BE2C (cell line): ENCODE data around the gene SNX30.

Experiments
- DNase-seq: peaks from one replicate; pipeline ENCODE4 v3.0.0-alpha.2; 2020
- H3K27me3 ChIP-seq: fragments of 250-450 bp; sonication (Bioruptor Pico); 2 replicates; pipeline ENCODE4 v1.5.1; 2020; ENCODE audit warnings: mild to moderate bottlenecking
- H3K36me3 ChIP-seq: fragments of 250-450 bp; sonication (Bioruptor Pico); 2 replicates; pipeline ENCODE4 v1.5.1; 2020; ENCODE audit warnings: mild to moderate bottlenecking
- H3K4me1 ChIP-seq: fragments of 250-450 bp; sonication (Bioruptor Pico); 2 replicates; pipeline ENCODE4 v1.5.1; 2020
- H3K4me3 ChIP-seq: 2 replicates; pipeline ENCODE4 v1.5.1; 2011; ENCODE audit warnings: low read depth, low read length
- H3K9me3 ChIP-seq: fragments of 250-450 bp; sonication (Bioruptor Pico); 2 replicates; pipeline ENCODE4 v1.5.1; 2020
- CTCF ChIP-seq: IDR thresholded peaks from 2 replicates; pipeline ENCODE4 v1.5.1; 2012; ENCODE audit warnings: mild to moderate bottlenecking, low read depth, low read length

SNX30 gene

GRCh38 chr9:112896131-112896530 is 145.6 kb downstream of the SNX30 start:
- DNase-seq, result no peak
- H3K27me3 ChIP-seq, result no peaks in the 10 kb centered on the region; the same call in 1 of the 2 replicates
- no peaks in the 10 kb centered on the region for H3K4me1 ChIP-seq
- no peaks in the 10 kb centered on the region for H3K9me3 ChIP-seq
- no peaks in the 10 kb centered on the region for H3K36me3 ChIP-seq
- no peak for TF ChIP-seq CTCF
- H3K4me3 ChIP-seq, result no peak overlapping the region

- H3K4me1 ChIP-seq, result no peaks in the 10 kb centered on the region
- H3K36me3 ChIP-seq, result no peaks in the 10 kb centered on the region
- H3K27me3 ChIP-seq, result no peaks in the 10 kb centered on the region; the same call in 1 of the 2 replicates
- TF ChIP-seq CTCF, result no peak
- H3K9me3 ChIP-seq, result no peaks in the 10 kb centered on the region
- H3K4me3 ChIP-seq, result no peak overlapping the region
- no peak for DNase-seq
Measured at GRCh38 chr9:112898872-112899311, 148.3 kb downstream of the SNX30 start.

GRCh38 chr9:112900488-112900887 is 149.9 kb downstream of the SNX30 start:
- no peaks in the 10 kb centered on the region for H3K36me3 ChIP-seq
- H3K4me1 ChIP-seq, result no peaks in the 10 kb centered on the region
- TF ChIP-seq CTCF, result no peak
- H3K4me3 ChIP-seq, result no peak overlapping the region
- H3K9me3 ChIP-seq, result no peaks in the 10 kb centered on the region
- DNase-seq, result no peak
- no peaks in the 10 kb centered on the region; the same call in 1 of the 2 replicates for H3K27me3 ChIP-seq

GRCh38 chr9:112900901-112901300 is 150.3 kb downstream of the SNX30 start:
- Histone ChIP-seq H3K9me3 (no peaks in the 10 kb centered on the region), H3K36me3 (no peaks in the 10 kb centered on the region), H3K4me3 (no peak overlapping the region), H3K4me1 (no peaks in the 10 kb centered on the region), H3K27me3 (no peaks in the 10 kb centered on the region; the same call in 1 of the 2 replicates)
- TF ChIP-seq CTCF, result no peak
- no peak for DNase-seq

GRCh38 chr9:112905084-112905483 is 154.5 kb downstream of the SNX30 start:
- Histone ChIP-seq H3K4me3 (no peak overlapping the region), H3K36me3 (no peaks in the 10 kb centered on the region)
- no peak for TF ChIP-seq CTCF

GRCh38 chr9:112911736-112912135 is 161.2 kb downstream of the SNX30 start:
- Histone ChIP-seq H3K36me3 (no peaks in the 10 kb centered on the region), H3K27me3 (0 out of 2 replicates have a peak, but pooled peaks cover 3% of the 10 kb centered on the region), H3K4me1 (no peaks in the 10 kb centered on the region), H3K4me3 (no peak overlapping the region), H3K9me3 (no peaks in the 10 kb centered on the region)
- TF ChIP-seq CTCF, result no peak
- no peak for DNase-seq

More at GRCh38 chr9:112905084-112905483, 154.5 kb downstream of the SNX30 start:
- DNase-seq, result no peak
- peaks cover 3% of the 10 kb centered on the region; the same call in 1 of the 2 replicates for H3K27me3 ChIP-seq
- no peaks in the 10 kb centered on the region for H3K9me3 ChIP-seq
- no peaks in the 10 kb centered on the region for H3K4me1 ChIP-seq
